WERI-Rb-1 (cell line): Measurements from ENCODE around the gene TNFRSF14.
A peak's percentile ranks its signal among the peaks of the same experiment; 100 is the strongest.

Source experiments
- DNase-seq: peaks from one replicate; pipeline ENCODE4 v3.0.0-alpha.2; 2020
- H3K27ac ChIP-seq: fragments of 250-450 bp; sonication (Bioruptor Pico); 2 replicates; pipeline ENCODE4 v1.5.1; 2020; ENCODE audit warnings: mild to moderate bottlenecking, moderate library complexity
- H3K27me3 ChIP-seq: fragments of 250-450 bp; sonication (Bioruptor Pico); 2 replicates; pipeline ENCODE4 v1.5.1; 2021; ENCODE audit warnings: mild to moderate bottlenecking, low read depth, moderate library complexity; ENCODE audit not compliant: insufficient read depth, severe bottlenecking
- H3K36me3 ChIP-seq: fragments of 250-450 bp; sonication (Bioruptor Pico); 2 replicates; pipeline ENCODE4 v1.5.1; 2020; ENCODE audit warnings: mild to moderate bottlenecking, moderate library complexity
- H3K4me3 ChIP-seq: 2 replicates; pipeline ENCODE4 v1.5.1; 2011; ENCODE audit warnings: low read depth, mild to moderate bottlenecking, control low read depth, low read length
- H3K9me3 ChIP-seq: fragments of 250-450 bp; sonication (Bioruptor Pico); 2 replicates; pipeline ENCODE4 v1.5.1; 2021; ENCODE audit warnings: mild to moderate bottlenecking, moderate library complexity; ENCODE audit not compliant: severe bottlenecking
- CTCF ChIP-seq: IDR thresholded peaks from 2 replicates; pipeline ENCODE4 v1.5.1; 2011; ENCODE audit warnings: low read depth, mild to moderate bottlenecking, control low read depth, inconsistent platforms, low read length

TNFRSF14 gene

GRCh38 chr1:2510366-2511155 lies 45.6 kb upstream of the TNFRSF14 start:
- peaks cover 83% of the 10 kb centered on the region for H3K36me3 ChIP-seq
- H3K27me3 ChIP-seq: no peaks in the 10 kb centered on the region
- no peaks in the 10 kb centered on the region for H3K9me3 ChIP-seq
- DNase-seq: no peak
- peak overlapping the region; percentile 9; the same call in 1 of the 2 replicates for H3K27ac ChIP-seq
- TF ChIP-seq CTCF: no peak
- no peak overlapping the region for H3K4me3 ChIP-seq

- peaks cover 96% of the 10 kb centered on the region for H3K36me3 ChIP-seq
- no peaks in the 10 kb centered on the region for H3K27me3 ChIP-seq
- no peak for TF ChIP-seq CTCF
- no peaks in the 10 kb centered on the region for H3K9me3 ChIP-seq
- H3K4me3 ChIP-seq: no peak overlapping the region
- DNase-seq: no peak
- no peak overlapping the region for H3K27ac ChIP-seq
Observed at GRCh38 chr1:2512862-2513421, 43.2 kb upstream of the TNFRSF14 start.

GRCh38 chr1:2513939-2514652 lies 42.1 kb upstream of the TNFRSF14 start:
- Histone ChIP-seq H3K4me3 (no peak overlapping the region), H3K27ac (no peak overlapping the region), H3K27me3 (no peaks in the 10 kb centered on the region), H3K36me3 (peaks cover 96% of the 10 kb centered on the region), H3K9me3 (no peaks in the 10 kb centered on the region)
- no peak for DNase-seq
- TF ChIP-seq CTCF: no peak

- no peak for DNase-seq
- no peak overlapping the region for H3K27ac ChIP-seq
- H3K27me3 ChIP-seq: no peaks in the 10 kb centered on the region
- H3K4me3 ChIP-seq: no peak overlapping the region
- TF ChIP-seq CTCF: peak; percentile 44
- H3K36me3 ChIP-seq: peaks cover 94% of the 10 kb centered on the region
- H3K9me3 ChIP-seq: no peaks in the 10 kb centered on the region
Observed at GRCh38 chr1:2514863-2515762, 41.1 kb upstream of the TNFRSF14 start.

- no peaks in the 10 kb centered on the region for H3K9me3 ChIP-seq
- H3K4me3 ChIP-seq: no peak overlapping the region
- DNase-seq: no peak
- H3K27ac ChIP-seq: no peak overlapping the region
- TF ChIP-seq CTCF: no peak
- peaks cover 92% of the 10 kb centered on the region for H3K36me3 ChIP-seq
- no peaks in the 10 kb centered on the region for H3K27me3 ChIP-seq
Observed at GRCh38 chr1:2515763-2516080, 40.4 kb upstream of the TNFRSF14 start.
